ENCODE results near the gene CNTNAP5.

DNA sequence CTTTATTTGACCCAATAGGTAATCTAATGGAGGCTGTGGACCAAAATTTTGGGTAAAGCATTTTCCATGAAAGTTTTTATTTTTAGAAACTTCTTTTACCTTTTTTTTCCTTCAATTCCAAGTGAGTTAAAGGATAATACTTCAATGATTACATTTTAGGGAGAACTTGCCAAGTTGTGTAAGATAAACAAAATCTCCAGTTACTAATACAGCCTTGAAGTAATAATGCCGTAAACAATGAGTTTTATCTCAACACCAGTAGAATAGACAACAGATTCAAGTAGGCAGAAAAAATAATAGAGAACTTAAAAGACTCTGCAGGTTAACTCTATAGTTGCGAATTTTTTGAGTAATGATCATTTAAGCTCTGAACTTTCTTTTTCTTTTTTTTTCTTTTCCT lies 807.4 kb downstream of the CNTNAP5 start:
- TF ChIP-seq, protein P1, sequence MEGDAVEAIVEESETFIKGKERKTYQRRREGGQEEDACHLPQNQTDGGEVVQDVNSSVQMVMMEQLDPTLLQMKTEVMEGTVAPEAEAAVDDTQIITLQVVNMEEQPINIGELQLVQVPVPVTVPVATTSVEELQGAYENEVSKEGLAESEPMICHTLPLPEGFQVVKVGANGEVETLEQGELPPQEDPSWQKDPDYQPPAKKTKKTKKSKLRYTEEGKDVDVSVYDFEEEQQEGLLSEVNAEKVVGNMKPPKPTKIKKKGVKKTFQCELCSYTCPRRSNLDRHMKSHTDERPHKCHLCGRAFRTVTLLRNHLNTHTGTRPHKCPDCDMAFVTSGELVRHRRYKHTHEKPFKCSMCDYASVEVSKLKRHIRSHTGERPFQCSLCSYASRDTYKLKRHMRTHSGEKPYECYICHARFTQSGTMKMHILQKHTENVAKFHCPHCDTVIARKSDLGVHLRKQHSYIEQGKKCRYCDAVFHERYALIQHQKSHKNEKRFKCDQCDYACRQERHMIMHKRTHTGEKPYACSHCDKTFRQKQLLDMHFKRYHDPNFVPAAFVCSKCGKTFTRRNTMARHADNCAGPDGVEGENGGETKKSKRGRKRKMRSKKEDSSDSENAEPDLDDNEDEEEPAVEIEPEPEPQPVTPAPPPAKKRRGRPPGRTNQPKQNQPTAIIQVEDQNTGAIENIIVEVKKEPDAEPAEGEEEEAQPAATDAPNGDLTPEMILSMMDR (IDR thresholded peaks at IDR 0.05) = no peak
- TF ChIP-seq ZFX (IDR thresholded peaks at IDR 0.05; ENCODE audit: borderline replicate concordance) = no peak
